Endodermal cell (in vitro differentiated cells): ENCODE measurements around the gene SSC5D. TPM values are rescaled to one million over a fixed set of nuclear protein-coding genes. Genes with fewer than 3 reads are reported as not detected.
A peak's percentile ranks its signal among the peaks of the same experiment; 100 is the strongest.
"Not testable (repeated sequence)": the region's sequence is repeated elsewhere in the genome, so short reads cannot be mapped to it uniquely, and the experiment has no call there.

Experiments
- DNase-seq: peaks from one replicate; pipeline ENCODE4 v3.0.0-alpha.2; 2017
- H3K27ac ChIP-seq: 2 replicates; pipeline ENCODE4 v1.5.1; 2013; ENCODE audit warnings: mild to moderate bottlenecking, low read depth, low read length, moderate library complexity
- H3K27me3 ChIP-seq: 2 replicates; pipeline ENCODE4 v1.6.1; 2013; ENCODE audit warnings: mild to moderate bottlenecking, low read length, moderate library complexity; ENCODE audit not compliant: insufficient read depth, control insufficient read depth, poor library complexity, severe bottlenecking
- H3K36me3 ChIP-seq: 2 replicates; pipeline ENCODE4 v1.7.0; 2013; ENCODE audit warnings: mild to moderate bottlenecking, low read length, moderate library complexity; ENCODE audit not compliant: control insufficient read depth, insufficient read depth
- H3K4me1 ChIP-seq: one replicate; pipeline ENCODE4 v1.7.0; 2013; ENCODE audit warnings: low read length; ENCODE audit not compliant: control insufficient read depth, insufficient read depth
- H3K4me3 ChIP-seq: 2 replicates; pipeline ENCODE4 v1.5.1; 2013; ENCODE audit warnings: mild to moderate bottlenecking, low read length, moderate library complexity
- H3K9ac ChIP-seq: 2 replicates; pipeline ENCODE4 v1.6.1; 2013; ENCODE audit warnings: mild to moderate bottlenecking, low read length, moderate library complexity; ENCODE audit not compliant: poor library complexity, severe bottlenecking; ENCODE audit errors: extremely low read depth
- H3K9me3 ChIP-seq: 2 replicates; pipeline ENCODE4 v1.6.1; 2013; ENCODE audit warnings: mild to moderate bottlenecking, low read length, moderate library complexity; ENCODE audit not compliant: control insufficient read depth
- H3K27ac Mint-ChIP-seq: 2 replicates; pipeline ENCODE4 v1.8.0; 2020; ENCODE audit warnings: mixed read lengths
- H3K27me3 Mint-ChIP-seq: 2 replicates; pipeline ENCODE4 v1.8.0; 2021; ENCODE audit warnings: mild to moderate bottlenecking, mixed read lengths; ENCODE audit not compliant: insufficient read depth
- H3K36me3 Mint-ChIP-seq: 2 replicates; pipeline ENCODE4 v1.8.0; 2020; ENCODE audit warnings: low read depth, mixed read lengths
- H3K4me1 Mint-ChIP-seq: 2 replicates; pipeline ENCODE4 v1.8.0; 2020; ENCODE audit warnings: mixed read lengths
- H3K4me3 Mint-ChIP-seq: 2 replicates; pipeline ENCODE4 v1.8.0; 2020; ENCODE audit warnings: mild to moderate bottlenecking, moderate library complexity, mixed read lengths
- H3K9me3 Mint-ChIP-seq: 2 replicates; pipeline ENCODE4 v1.8.0; 2020; ENCODE audit warnings: mild to moderate bottlenecking, mixed read lengths
- WGBS, 2 experiments: methylation state at CpG; one replicate each; pipeline versions ENCODE4 v1.1.5 to v1.1.7; 2013; ENCODE audit warnings: missing lambda C conversion rate in 2 of 2, mixed read lengths in 1 of 2; ENCODE audit not compliant: insufficient coverage in 1 of 2, insufficient read length in 1 of 2; 5-methylcytosine and 5-hydroxymethylcytosine counted together
- total RNA-seq, 2 donors: library from RNA; stranded (reverse); fragmentation: NEBNext Ultra II Directional in 1 of 2; extraction: Animal tissue kit (Norgen Biotek cat#: 25700) in 1 of 2; gene quantifications; 2 replicates in 1 of 2; 3 replicates in 1 of 2; pipeline ENCODE4 v1.2.1, GENCODE V29; 2021
- TF ChIP-seq, protein P1 (sequence below): fragments of 200-600 bp; sonication (generic); conservative IDR thresholded peaks from 2 replicates; pipeline ENCODE4 v1.5.0; 2021; ENCODE audit warnings: antibody characterized with exemption, mild to moderate bottlenecking

SSC5D gene
- total RNA-seq, 2 donors from 2014 or later: 1.4 to 2.4 TPM

DNA sequence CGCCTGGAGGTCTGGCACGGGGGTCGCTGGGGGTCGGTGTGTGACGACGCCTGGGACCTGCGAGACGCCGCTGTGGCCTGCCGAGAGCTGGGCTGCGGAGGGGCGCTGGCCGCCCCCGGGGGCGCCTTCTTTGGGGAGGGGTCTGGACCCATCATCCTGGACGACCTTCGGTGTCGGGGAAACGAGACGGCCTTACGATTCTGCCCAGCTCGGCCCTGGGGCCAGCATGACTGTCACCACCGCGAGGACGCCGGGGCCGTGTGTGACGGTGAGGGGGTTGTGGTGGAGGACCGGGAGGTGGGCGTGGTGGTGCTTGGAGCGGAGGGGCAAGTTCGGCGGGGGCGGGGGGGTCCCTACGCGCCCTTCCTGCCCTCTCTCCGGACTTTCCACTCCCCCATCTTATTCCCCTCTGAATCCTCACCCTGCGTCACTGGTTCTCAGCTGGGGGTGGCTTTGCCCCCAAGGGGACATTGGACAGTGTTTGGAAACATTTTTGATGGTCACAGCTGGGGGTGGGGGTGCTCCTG is 5.5 kb downstream of the SSC5D start:
- Histone ChIP-seq H3K27ac (no peak overlapping the region), H3K9me3 (no peaks in the 10 kb centered on the region), H3K4me1 (peaks cover 4% of the 10 kb centered on the region), H3K4me3 (no peak overlapping the region), H3K27me3 (no peaks in the 10 kb centered on the region), H3K9ac (no peak overlapping the region), H3K36me3 (no peaks in the 10 kb centered on the region)
- no peaks in the 10 kb centered on the region for H3K36me3 Mint-ChIP-seq
- no peak overlapping the region for H3K4me3 Mint-ChIP-seq
- H3K27ac Mint-ChIP-seq: no peak overlapping the region
- DNase-seq: no peak
- 89 to 96% methylated on average over 10 to 31 of the region's 38 CpGs for WGBS, 2 experiments
- H3K4me1 Mint-ChIP-seq: no peaks in the 10 kb centered on the region
- TF ChIP-seq, protein P1, sequence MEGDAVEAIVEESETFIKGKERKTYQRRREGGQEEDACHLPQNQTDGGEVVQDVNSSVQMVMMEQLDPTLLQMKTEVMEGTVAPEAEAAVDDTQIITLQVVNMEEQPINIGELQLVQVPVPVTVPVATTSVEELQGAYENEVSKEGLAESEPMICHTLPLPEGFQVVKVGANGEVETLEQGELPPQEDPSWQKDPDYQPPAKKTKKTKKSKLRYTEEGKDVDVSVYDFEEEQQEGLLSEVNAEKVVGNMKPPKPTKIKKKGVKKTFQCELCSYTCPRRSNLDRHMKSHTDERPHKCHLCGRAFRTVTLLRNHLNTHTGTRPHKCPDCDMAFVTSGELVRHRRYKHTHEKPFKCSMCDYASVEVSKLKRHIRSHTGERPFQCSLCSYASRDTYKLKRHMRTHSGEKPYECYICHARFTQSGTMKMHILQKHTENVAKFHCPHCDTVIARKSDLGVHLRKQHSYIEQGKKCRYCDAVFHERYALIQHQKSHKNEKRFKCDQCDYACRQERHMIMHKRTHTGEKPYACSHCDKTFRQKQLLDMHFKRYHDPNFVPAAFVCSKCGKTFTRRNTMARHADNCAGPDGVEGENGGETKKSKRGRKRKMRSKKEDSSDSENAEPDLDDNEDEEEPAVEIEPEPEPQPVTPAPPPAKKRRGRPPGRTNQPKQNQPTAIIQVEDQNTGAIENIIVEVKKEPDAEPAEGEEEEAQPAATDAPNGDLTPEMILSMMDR: no peak
- peaks cover 16% of the 10 kb centered on the region for H3K27me3 Mint-ChIP-seq
- no peaks in the 10 kb centered on the region for H3K9me3 Mint-ChIP-seq

DNA sequence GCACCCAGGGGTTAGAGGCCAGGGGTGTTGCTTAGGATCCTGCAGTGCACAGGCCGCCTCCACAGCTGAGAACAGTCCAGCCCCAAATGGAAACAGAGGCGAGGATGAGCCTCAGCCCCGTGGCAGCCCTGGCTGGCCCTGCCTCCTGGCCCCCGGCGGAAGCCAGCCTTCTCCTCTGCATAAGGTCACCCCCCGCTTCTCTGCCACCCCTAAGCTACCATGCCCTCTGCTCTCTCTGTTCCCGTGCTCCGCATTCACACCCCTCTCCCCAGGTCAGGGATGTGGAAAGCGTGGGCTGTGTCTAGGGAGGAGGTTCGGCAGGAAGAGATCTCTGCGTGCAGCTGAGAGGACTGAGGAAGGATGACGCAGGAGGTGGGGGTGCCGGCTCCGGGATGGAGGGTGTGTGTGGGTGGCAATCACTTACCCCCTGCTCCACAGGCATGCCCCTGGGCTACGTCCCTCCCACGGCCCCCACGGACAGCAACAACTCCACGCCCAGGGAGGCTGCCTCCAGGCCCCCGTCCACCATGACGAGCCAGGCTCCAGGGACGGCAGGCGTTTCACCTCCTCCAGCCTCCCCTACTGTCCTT is 6.0 kb downstream of the SSC5D start:
- Mint-ChIP-seq H3K9me3 (no peaks in the 10 kb centered on the region), H3K36me3 (no peaks in the 10 kb centered on the region), H3K4me3 (no peak overlapping the region), H3K27me3 (peaks cover 22% of the 10 kb centered on the region), H3K27ac (no peak overlapping the region), H3K4me1 (no peaks in the 10 kb centered on the region)
- H3K9me3 ChIP-seq: no peaks in the 10 kb centered on the region
- H3K9ac ChIP-seq: no peak overlapping the region
- H3K4me3 ChIP-seq: no peak overlapping the region
- no peaks in the 10 kb centered on the region for H3K36me3 ChIP-seq
- H3K4me1 ChIP-seq: peaks cover 2% of the 10 kb centered on the region
- H3K27ac ChIP-seq: no peak overlapping the region
- TF ChIP-seq, protein P1: no peak
- DNase-seq: no peak
- no peaks in the 10 kb centered on the region for H3K27me3 ChIP-seq
- 77 to 90% methylated on average over 4 to 22 of the region's 22 CpGs for WGBS, 2 experiments

GRCh38 chr19:55495646-55496349 is 7.6 kb downstream of the SSC5D start:
- no peaks in the 10 kb centered on the region for H3K9me3 ChIP-seq
- H3K36me3 ChIP-seq: no peaks in the 10 kb centered on the region
- H3K36me3 Mint-ChIP-seq: no peaks in the 10 kb centered on the region
- H3K9me3 Mint-ChIP-seq: no peaks in the 10 kb centered on the region
- H3K9ac ChIP-seq: no peak overlapping the region
- H3K4me1 Mint-ChIP-seq: no peaks in the 10 kb centered on the region
- H3K4me3 ChIP-seq: no peak overlapping the region
- H3K4me3 Mint-ChIP-seq: no peak overlapping the region
- TF ChIP-seq, protein P1: no peak
- H3K27me3 Mint-ChIP-seq: peaks cover 33% of the 10 kb centered on the region
- H3K27me3 ChIP-seq: no peaks in the 10 kb centered on the region
- no peak overlapping the region for H3K27ac ChIP-seq
- H3K27ac Mint-ChIP-seq: no peak overlapping the region
- DNase-seq: peak; percentile 72
- 68 to 79% methylated on average over 5 to 11 of the region's 11 CpGs for WGBS, 2 experiments
- no peaks in the 10 kb centered on the region for H3K4me1 ChIP-seq

DNA sequence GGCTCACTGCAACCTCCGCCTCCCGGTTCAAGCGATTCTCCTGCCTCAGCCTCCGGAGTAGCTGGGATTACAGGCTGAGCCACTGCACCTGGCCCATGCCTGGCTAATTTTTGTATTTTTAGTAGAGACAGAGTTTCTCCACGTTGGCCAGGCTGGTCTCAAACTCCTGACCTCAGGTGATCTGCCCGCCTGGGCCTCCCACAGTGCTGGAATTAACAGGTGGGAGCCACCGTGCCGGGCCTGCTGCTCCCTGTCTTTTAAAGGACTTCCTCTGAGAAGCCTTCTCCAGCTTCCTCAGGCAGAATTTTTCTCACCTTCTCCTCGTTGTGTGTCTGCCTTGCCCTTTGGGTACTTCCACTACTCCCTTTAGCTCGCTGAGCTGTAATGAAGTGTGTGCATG is 8.6 kb downstream of the SSC5D start:
- H3K27me3 Mint-ChIP-seq: peaks cover 39% of the 10 kb centered on the region
- not testable (repeated sequence) for DNase-seq, H3K27ac ChIP-seq, H3K9me3 Mint-ChIP-seq, H3K36me3 Mint-ChIP-seq, H3K27ac Mint-ChIP-seq, H3K9ac ChIP-seq, H3K4me3 Mint-ChIP-seq, H3K4me1 Mint-ChIP-seq, H3K4me3 ChIP-seq, H3K4me1 ChIP-seq, H3K36me3 ChIP-seq, H3K9me3 ChIP-seq, H3K27me3 ChIP-seq
- WGBS, 2 experiments: 70 to 79% methylated on average over 7 to 10 of the region's 10 CpGs
